Measurements from ENCODE around the gene ZNF778.

ZNF778 gene

GRCh38 chr16:89230255-89230654 lies 12.8 kb downstream of the ZNF778 start:
- H3K4me2 ChIP-seq (ENCODE audit: low read depth, low read length, poor library complexity, severe bottlenecking) = no peak overlapping the region
- H3K27me3 ChIP-seq (ENCODE audit: insufficient read depth, low read length, poor library complexity, severe bottlenecking) = no peaks in the 10 kb centered on the region
- H3K9me3 ChIP-seq (ENCODE audit: insufficient read depth, low read depth, low read length) = no peaks in the 10 kb centered on the region
- TF ChIP-seq, protein P1, sequence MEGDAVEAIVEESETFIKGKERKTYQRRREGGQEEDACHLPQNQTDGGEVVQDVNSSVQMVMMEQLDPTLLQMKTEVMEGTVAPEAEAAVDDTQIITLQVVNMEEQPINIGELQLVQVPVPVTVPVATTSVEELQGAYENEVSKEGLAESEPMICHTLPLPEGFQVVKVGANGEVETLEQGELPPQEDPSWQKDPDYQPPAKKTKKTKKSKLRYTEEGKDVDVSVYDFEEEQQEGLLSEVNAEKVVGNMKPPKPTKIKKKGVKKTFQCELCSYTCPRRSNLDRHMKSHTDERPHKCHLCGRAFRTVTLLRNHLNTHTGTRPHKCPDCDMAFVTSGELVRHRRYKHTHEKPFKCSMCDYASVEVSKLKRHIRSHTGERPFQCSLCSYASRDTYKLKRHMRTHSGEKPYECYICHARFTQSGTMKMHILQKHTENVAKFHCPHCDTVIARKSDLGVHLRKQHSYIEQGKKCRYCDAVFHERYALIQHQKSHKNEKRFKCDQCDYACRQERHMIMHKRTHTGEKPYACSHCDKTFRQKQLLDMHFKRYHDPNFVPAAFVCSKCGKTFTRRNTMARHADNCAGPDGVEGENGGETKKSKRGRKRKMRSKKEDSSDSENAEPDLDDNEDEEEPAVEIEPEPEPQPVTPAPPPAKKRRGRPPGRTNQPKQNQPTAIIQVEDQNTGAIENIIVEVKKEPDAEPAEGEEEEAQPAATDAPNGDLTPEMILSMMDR (conservative IDR thresholded peaks at IDR 0.05; ENCODE audit: low read length) = no peak
- TF ChIP-seq EZH2phosphoT487 (IDR thresholded peaks at IDR 0.05; ENCODE audit: borderline replicate concordance) = no peak
- no peaks in the 10 kb centered on the region for H3K79me2 ChIP-seq (ENCODE audit: insufficient read depth, low read length)
- no peaks in the 10 kb centered on the region; the same call in 1 of the 2 replicates for H3K36me3 ChIP-seq (ENCODE audit: insufficient read depth, low read length)
- no peak overlapping the region for H2AFZ ChIP-seq (ENCODE audit: low read length)
- no peak overlapping the region for H3K9ac ChIP-seq (ENCODE audit: low read depth, low read length, poor library complexity, severe bottlenecking)
- H4K20me1 ChIP-seq (ENCODE audit: insufficient read depth, low read length, poor library complexity, severe bottlenecking) = no peaks in the 10 kb centered on the region
- no peak overlapping the region for H3K4me3 ChIP-seq (ENCODE audit: low read length, poor library complexity, severe bottlenecking)
- no peaks in the 10 kb centered on the region for H3K4me1 ChIP-seq (ENCODE audit: insufficient read depth, low read length, poor library complexity, severe bottlenecking)
- no peaks in the 10 kb centered on the region for H3K9me2 ChIP-seq (replicated peaks; ENCODE audit: low read depth, low read length)
- no peaks in the 10 kb centered on the region for H3F3A ChIP-seq (ENCODE audit: low read depth)

- Histone ChIP-seq H3K9me2 (replicated peaks; ENCODE audit: low read depth, low read length) (no peaks in the 10 kb centered on the region), H4K20me1 (ENCODE audit: insufficient read depth, low read length, poor library complexity, severe bottlenecking) (no peaks in the 10 kb centered on the region), H3K27me3 (ENCODE audit: insufficient read depth, low read length, poor library complexity, severe bottlenecking) (no peaks in the 10 kb centered on the region), H2AFZ (ENCODE audit: low read length) (no peak overlapping the region), H3K4me3 (ENCODE audit: low read length, poor library complexity, severe bottlenecking) (no peak overlapping the region), H3K9ac (ENCODE audit: low read depth, low read length, poor library complexity, severe bottlenecking) (no peak overlapping the region), H3K4me2 (ENCODE audit: low read depth, low read length, poor library complexity, severe bottlenecking) (no peak overlapping the region), H3K79me2 (ENCODE audit: insufficient read depth, low read length) (no peaks in the 10 kb centered on the region), H3K4me1 (ENCODE audit: insufficient read depth, low read length, poor library complexity, severe bottlenecking) (no peaks in the 10 kb centered on the region), H3F3A (ENCODE audit: low read depth) (no peaks in the 10 kb centered on the region), H3K9me3 (ENCODE audit: insufficient read depth, low read depth, low read length) (no peaks in the 10 kb centered on the region), H3K36me3 (ENCODE audit: insufficient read depth, low read length) (no peaks in the 10 kb centered on the region; the same call in 1 of the 2 replicates)
- TF ChIP-seq, protein P1 (conservative IDR thresholded peaks at IDR 0.05; ENCODE audit: low read length) = no peak
- TF ChIP-seq EZH2phosphoT487 (IDR thresholded peaks at IDR 0.05; ENCODE audit: borderline replicate concordance) = no peak
Observed at GRCh38 chr16:89232107-89232506, 14.6 kb downstream of the ZNF778 start.

DNA sequence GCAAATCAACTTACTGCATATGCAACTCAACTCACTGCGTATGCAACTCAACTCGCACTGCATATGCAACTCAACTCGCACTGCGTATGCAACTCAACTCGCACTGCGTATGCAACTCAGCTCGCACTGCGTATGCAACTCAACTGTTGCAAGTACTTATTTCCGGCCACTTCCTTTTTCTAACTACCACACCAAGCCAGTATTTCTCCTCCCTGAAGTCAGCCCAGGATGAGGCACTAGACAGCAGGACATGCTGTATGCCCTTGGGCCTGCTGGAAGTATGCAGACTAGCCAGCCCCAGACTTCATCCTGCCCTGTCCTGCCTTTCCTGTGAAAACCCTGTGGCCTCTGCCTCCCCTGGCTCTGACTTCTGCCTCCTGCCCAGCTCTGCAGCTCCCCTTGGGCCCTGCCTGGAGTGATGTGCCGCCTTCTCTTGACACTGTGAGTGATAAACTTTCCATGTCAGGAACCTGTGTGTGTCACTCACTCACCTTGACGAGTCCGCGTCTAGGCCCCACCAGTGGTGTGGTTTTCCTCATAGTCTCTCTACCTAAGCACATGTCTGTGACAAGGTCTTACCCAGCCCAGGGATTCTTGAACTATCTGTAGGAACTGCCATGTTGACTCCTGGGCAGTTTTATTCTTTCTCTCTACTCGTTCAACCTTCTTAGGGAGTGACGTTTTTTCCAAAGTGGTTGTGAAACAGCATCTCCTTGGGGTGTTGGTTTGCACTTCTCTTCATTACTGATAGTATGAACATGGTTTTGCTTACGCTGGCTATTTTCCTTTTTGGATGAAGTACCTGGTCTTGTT lies 16.4 kb downstream of the ZNF778 start:
- H4K20me1 ChIP-seq (ENCODE audit: insufficient read depth, low read length, poor library complexity, severe bottlenecking) = no peaks in the 10 kb centered on the region
- no peaks in the 10 kb centered on the region for H3F3A ChIP-seq (ENCODE audit: low read depth)
- H3K9me2 ChIP-seq (replicated peaks; ENCODE audit: low read depth, low read length) = no peaks in the 10 kb centered on the region
- H3K9ac ChIP-seq (ENCODE audit: low read depth, low read length, poor library complexity, severe bottlenecking) = no peak overlapping the region
- TF ChIP-seq, protein P1 (conservative IDR thresholded peaks at IDR 0.05; ENCODE audit: low read length) = no peak
- TF ChIP-seq EZH2phosphoT487 (IDR thresholded peaks at IDR 0.05; ENCODE audit: borderline replicate concordance) = no peak
- H3K4me3 ChIP-seq (ENCODE audit: low read length, poor library complexity, severe bottlenecking) = no peak overlapping the region
- H3K4me1 ChIP-seq (ENCODE audit: insufficient read depth, low read length, poor library complexity, severe bottlenecking) = no peaks in the 10 kb centered on the region
- no peaks in the 10 kb centered on the region for H3K79me2 ChIP-seq (ENCODE audit: insufficient read depth, low read length)
- H3K4me2 ChIP-seq (ENCODE audit: low read depth, low read length, poor library complexity, severe bottlenecking) = no peak overlapping the region
- no peaks in the 10 kb centered on the region for H3K36me3 ChIP-seq (ENCODE audit: insufficient read depth, low read length)
- H2AFZ ChIP-seq (ENCODE audit: low read length) = no peak overlapping the region
- no peaks in the 10 kb centered on the region for H3K27me3 ChIP-seq (ENCODE audit: insufficient read depth, low read length, poor library complexity, severe bottlenecking)
- H3K9me3 ChIP-seq (ENCODE audit: insufficient read depth, low read depth, low read length) = no peaks in the 10 kb centered on the region
